ENCODE results near the gene DSCAM. TPM values are rescaled to one million over a fixed set of nuclear protein-coding genes. Genes with fewer than 3 reads are reported as not detected.

Gene DSCAM
- total RNA-seq, 1 donor = not detected

DNA sequence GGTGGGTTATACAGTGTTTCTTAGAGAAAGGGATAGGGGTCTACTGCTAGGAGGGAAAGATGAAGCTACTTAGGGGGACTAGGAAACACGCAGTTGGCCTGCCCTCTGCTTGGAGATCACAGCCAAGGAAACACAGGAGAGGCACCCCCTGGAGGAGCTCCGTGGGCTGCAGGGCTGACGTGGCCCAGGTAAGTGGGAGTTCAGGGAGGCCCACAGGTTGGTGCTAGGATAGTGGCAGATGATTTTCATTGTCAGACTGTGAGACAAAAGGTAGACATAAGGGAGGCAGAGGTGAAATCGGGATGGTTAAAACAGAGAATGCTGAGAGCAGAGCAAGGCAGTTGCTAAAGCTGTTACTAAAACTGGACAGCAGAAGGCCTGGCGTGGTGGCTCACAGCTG is 463.0 kb downstream of the DSCAM start:
- DNase-seq (ENCODE audit: insufficient read length, low spot score, missing footprints) = no peak
- TF ChIP-seq, protein P1, sequence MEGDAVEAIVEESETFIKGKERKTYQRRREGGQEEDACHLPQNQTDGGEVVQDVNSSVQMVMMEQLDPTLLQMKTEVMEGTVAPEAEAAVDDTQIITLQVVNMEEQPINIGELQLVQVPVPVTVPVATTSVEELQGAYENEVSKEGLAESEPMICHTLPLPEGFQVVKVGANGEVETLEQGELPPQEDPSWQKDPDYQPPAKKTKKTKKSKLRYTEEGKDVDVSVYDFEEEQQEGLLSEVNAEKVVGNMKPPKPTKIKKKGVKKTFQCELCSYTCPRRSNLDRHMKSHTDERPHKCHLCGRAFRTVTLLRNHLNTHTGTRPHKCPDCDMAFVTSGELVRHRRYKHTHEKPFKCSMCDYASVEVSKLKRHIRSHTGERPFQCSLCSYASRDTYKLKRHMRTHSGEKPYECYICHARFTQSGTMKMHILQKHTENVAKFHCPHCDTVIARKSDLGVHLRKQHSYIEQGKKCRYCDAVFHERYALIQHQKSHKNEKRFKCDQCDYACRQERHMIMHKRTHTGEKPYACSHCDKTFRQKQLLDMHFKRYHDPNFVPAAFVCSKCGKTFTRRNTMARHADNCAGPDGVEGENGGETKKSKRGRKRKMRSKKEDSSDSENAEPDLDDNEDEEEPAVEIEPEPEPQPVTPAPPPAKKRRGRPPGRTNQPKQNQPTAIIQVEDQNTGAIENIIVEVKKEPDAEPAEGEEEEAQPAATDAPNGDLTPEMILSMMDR (IDR thresholded peaks at IDR 0.05; ENCODE audit: extremely low read depth, low read depth, low read length) = no peak
- H2AFZ ChIP-seq (ENCODE audit: low read length) = no peak overlapping the region
- no peaks in the 10 kb centered on the region for H4K20me1 ChIP-seq (ENCODE audit: insufficient read depth, low read length)
- no peak overlapping the region for H3K4me2 ChIP-seq (ENCODE audit: insufficient read depth, low read length)
- H3K4me3 ChIP-seq (ENCODE audit: insufficient read depth, low read length) = no peak overlapping the region
- no peaks in the 10 kb centered on the region for H3K4me1 ChIP-seq (ENCODE audit: insufficient read depth, low read length)
- H3K27ac ChIP-seq (ENCODE audit: low read depth, low read length) = no peak overlapping the region
- H3K27me3 ChIP-seq (ENCODE audit: insufficient read depth, low read length) = no peaks in the 10 kb centered on the region
- no peaks in the 10 kb centered on the region for H3K36me3 ChIP-seq (ENCODE audit: insufficient read depth, low read length)
- H3K9me3 ChIP-seq (ENCODE audit: low read depth, low read length) = no peaks in the 10 kb centered on the region
- no peaks in the 10 kb centered on the region for H3K79me2 ChIP-seq (ENCODE audit: insufficient read depth, low read length)

DNA sequence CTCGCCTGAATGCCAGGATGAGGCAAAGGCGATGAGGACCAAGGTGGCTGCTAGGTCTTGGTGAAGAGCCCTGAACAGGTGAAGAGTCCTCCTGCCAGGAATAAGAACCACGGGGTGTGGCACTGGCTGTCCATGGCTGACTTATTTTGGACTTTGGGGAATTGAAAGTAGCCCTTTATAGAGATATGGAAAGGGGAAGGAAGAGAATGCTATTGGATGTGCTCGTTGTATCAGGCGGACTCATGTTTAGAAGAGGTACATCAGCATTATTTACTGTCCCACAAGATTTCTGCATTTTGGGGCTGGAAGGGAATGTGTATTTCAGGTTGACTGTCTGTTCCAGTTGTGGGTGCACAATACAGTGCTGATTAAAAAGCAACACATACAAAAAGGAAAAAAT is 465.8 kb downstream of the DSCAM start:
- Histone ChIP-seq H3K36me3 (ENCODE audit: insufficient read depth, low read length) (no peaks in the 10 kb centered on the region), H4K20me1 (ENCODE audit: insufficient read depth, low read length) (no peaks in the 10 kb centered on the region), H3K4me1 (ENCODE audit: insufficient read depth, low read length) (no peaks in the 10 kb centered on the region), H3K27me3 (ENCODE audit: insufficient read depth, low read length) (no peaks in the 10 kb centered on the region), H3K4me2 (ENCODE audit: insufficient read depth, low read length) (no peak overlapping the region), H3K4me3 (ENCODE audit: insufficient read depth, low read length) (no peak overlapping the region), H2AFZ (ENCODE audit: low read length) (no peak overlapping the region), H3K9me3 (ENCODE audit: low read depth, low read length) (peaks cover 5% of the 10 kb centered on the region), H3K79me2 (ENCODE audit: insufficient read depth, low read length) (no peaks in the 10 kb centered on the region), H3K27ac (ENCODE audit: low read depth, low read length) (no peak overlapping the region)
- TF ChIP-seq, protein P1 (IDR thresholded peaks at IDR 0.05; ENCODE audit: extremely low read depth, low read depth, low read length) = no peak
- no peak for DNase-seq (ENCODE audit: insufficient read length, low spot score, missing footprints)

DNA sequence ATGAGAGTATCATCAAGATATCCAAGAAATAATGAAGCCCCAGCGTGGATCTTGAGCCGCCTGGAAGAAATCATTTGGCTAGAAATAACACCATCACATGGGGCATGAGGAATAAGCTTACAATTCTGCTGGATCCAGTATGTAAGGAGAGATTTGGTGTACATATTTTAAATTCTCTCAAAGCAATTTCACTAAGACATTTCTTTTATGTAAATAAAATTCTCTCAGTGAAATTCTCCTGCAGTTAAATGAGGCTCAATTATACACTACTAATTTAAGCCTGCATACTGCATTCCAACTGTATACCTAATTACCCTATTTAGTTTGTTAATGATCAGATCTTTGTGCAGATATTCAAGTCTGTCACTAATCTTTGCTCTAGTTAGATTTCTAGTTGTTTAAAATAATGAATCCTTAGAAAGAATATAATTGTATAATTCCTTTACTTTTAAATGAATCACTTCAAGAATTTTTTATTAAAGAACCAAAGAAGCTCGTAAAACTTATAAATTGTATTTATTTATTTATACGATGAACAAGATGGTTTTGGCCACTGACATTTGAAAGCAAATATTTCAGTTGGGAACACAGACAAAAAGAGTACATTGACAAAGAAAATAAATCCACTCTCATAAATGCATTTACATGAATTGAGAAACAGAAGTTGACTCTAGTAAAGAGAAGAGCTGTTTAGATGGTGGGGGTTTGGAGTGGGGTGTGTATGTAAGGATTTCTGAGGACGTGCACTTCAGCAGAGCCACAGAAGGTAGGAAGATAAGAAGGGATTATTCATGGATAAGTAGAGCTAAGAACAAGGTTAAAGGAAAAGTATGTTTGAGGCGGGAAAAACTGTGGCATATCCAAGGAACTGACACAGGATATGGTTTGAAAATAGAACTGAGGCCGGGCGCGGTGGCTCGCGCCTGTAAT is 466.8 kb downstream of the DSCAM start:
- H3K4me3 ChIP-seq (ENCODE audit: insufficient read depth, low read length) = no peak overlapping the region
- H3K4me2 ChIP-seq (ENCODE audit: insufficient read depth, low read length) = no peak overlapping the region
- TF ChIP-seq, protein P1 (IDR thresholded peaks at IDR 0.05; ENCODE audit: extremely low read depth, low read depth, low read length) = no peak
- H3K36me3 ChIP-seq (ENCODE audit: insufficient read depth, low read length) = no peaks in the 10 kb centered on the region
- H4K20me1 ChIP-seq (ENCODE audit: insufficient read depth, low read length) = no peaks in the 10 kb centered on the region
- H3K4me1 ChIP-seq (ENCODE audit: insufficient read depth, low read length) = no peaks in the 10 kb centered on the region
- H3K79me2 ChIP-seq (ENCODE audit: insufficient read depth, low read length) = no peaks in the 10 kb centered on the region
- DNase-seq (ENCODE audit: insufficient read length, low spot score, missing footprints) = no peak
- H2AFZ ChIP-seq (ENCODE audit: low read length) = no peak overlapping the region
- H3K9me3 ChIP-seq (ENCODE audit: low read depth, low read length) = peaks cover 5% of the 10 kb centered on the region
- no peaks in the 10 kb centered on the region for H3K27me3 ChIP-seq (ENCODE audit: insufficient read depth, low read length)
- H3K27ac ChIP-seq (ENCODE audit: low read depth, low read length) = no peak overlapping the region

DNA sequence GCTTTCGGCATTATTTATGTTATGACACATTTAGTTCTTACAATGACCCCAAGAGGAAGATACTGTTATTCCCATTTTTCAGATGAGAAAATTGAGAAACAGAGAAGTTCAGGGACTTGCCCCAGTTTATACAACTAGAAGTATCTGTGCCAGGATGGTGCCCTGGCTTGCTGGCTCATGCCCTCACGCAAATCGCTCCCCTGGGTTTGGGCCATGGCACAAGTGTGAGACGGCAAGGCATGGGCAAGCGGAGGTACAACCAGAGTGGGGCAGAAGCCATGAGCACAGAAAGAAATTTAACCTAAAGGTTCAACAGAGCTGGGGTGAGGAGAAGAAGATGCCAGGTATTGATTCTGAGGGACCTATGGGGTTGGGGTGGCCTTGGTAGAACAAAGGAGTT is 469.8 kb downstream of the DSCAM start:
- Histone ChIP-seq H3K27ac (ENCODE audit: low read depth, low read length) (no peak overlapping the region), H4K20me1 (ENCODE audit: insufficient read depth, low read length) (no peaks in the 10 kb centered on the region), H3K4me1 (ENCODE audit: insufficient read depth, low read length) (no peaks in the 10 kb centered on the region), H3K4me3 (ENCODE audit: insufficient read depth, low read length) (no peak overlapping the region), H3K9me3 (ENCODE audit: low read depth, low read length) (peaks cover 8% of the 10 kb centered on the region), H3K79me2 (ENCODE audit: insufficient read depth, low read length) (no peaks in the 10 kb centered on the region), H3K4me2 (ENCODE audit: insufficient read depth, low read length) (no peak overlapping the region), H3K27me3 (ENCODE audit: insufficient read depth, low read length) (no peaks in the 10 kb centered on the region), H2AFZ (ENCODE audit: low read length) (no peak overlapping the region), H3K36me3 (ENCODE audit: insufficient read depth, low read length) (no peaks in the 10 kb centered on the region)
- no peak for DNase-seq (ENCODE audit: insufficient read length, low spot score, missing footprints)
- TF ChIP-seq, protein P1 (IDR thresholded peaks at IDR 0.05; ENCODE audit: extremely low read depth, low read depth, low read length) = no peak

All from osteoblast (primary cell).